Hypothalamus (tissue), 51 donors: Measurements from ENCODE around the gene ATP6V0E1.
A peak's percentile ranks its signal among the peaks of the same experiment; 100 is the strongest.
"Not testable (repeated sequence)": the region's sequence is repeated elsewhere in the genome, so short reads cannot be mapped to it uniquely, and the experiment has no call there.

Experiments used
- DNase-seq, 51 donors: peaks; one replicate each; lab custom pipeline; 2025; lab: John Stamatoyannopoulos, UW

ATP6V0E1 gene

DNA sequence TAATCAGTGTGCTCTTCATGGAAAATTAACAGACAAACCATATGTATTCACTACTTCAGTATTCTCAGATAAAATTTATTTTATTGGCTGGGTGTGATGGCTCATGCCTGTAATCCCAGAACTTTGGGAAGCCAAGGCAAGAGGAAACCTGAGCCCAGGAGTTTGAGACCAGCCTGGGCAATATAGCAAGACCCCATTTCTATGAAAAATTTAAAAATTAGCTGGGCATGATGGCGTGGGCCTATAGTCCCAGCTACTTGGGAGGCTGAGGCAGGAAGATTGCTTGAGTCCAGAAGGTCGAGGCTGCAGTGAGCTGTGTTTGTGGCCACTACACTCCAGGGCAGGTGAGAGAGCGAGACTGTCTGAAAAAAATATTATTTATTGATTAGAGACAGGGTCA, 49.2 kb downstream of the ATP6V0E1 start:
- DNase-seq, result no peak

DNA sequence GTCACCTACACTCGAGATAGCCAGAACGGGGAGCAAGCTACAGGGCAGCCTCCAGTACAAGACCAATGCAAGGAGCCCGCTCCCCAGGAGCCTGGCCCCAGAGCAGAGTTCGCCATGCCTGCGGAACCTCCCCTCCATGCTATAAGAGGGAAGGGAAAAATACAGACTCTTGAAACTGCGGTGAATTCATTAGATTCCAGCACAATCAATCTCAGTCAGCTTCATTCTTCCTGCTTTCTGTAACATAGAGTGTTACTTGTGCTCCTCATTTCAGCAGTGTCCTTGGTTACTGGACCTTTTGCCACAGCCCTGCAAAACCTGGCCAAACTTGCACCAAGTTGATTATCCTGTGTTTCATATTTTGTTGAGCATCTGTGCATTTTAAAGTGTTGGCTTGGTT, 50.4 kb downstream of the ATP6V0E1 start:
- DNase-seq, result no peak

DNA sequence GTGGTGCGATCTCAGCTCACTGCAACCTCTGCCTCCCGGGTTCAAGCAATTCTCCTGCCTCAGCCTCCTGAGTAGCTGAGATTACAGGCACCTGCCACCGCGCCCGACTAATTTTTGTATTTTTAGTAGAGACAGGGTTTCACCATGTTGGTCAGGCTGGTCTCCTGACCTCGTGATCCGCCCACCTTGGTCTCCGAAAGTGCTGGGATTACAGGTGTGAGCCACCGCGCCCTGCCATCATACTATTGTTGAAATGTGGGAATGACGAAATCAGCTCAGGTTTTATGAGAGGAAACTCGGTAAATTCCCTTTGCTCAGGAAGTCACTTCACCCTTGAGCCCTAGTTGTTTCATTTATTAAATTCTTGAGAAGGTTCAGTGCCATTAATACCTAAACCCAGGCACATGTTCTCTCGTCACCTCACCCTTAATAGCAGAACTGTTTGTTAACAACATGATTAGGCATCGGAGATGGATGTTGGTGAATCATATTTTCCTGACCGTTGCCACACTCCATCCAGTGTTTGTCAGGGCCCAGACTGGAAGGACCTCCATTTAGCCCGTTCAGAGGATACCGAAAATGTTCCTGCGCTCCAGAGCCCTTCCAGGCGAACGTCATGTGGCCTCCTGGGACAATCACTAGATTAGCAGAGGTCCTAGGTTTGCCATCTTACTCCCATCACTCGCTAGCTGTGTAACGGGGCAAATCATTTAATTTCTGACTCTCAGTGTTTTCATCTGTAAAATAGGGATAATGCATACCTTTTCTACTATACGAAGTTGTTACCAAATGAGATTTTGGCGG, 52.5 kb downstream of the ATP6V0E1 start:
- no peak for DNase-seq

DNA sequence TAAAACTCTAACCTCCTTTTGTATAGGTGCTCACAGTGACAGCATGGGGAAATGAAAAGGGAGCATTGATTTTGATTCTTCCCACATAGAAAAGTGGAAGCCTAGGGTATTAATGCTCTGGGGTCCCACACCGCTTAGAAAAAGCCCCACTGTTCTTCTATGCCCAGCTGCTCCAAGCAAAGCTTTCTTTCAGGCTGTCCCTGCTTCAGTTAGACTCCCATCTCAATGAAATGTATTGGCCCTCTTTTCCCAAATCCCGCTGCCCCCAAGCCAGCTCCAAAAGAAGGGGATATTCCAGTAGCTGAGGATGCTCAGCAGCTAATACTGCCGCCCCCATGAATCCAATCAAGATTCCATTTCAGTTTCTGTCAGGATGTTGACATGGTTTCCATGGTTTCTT, 55.6 kb downstream of the ATP6V0E1 start:
- DNase-seq, result no peak

DNA sequence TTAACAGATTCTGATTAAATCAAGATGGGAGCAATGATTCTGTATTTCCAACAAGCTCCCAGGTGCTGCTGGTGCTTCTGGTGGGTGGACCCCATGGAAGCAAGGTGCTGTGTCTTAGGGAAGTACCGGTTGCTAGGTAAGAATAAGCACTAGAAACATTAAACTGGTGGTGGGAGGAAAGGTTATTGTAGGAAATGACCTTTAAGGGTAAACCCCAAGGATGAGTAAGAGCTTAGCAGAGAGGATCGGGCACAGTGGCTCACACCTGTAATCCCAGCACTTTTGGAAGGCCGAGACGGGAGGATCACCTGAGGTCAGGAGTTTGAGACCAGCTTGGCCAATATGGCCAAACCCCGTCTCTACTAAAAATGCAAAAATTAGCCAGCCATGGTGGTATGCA, 56.4 kb downstream of the ATP6V0E1 start:
- no peak for DNase-seq

DNA sequence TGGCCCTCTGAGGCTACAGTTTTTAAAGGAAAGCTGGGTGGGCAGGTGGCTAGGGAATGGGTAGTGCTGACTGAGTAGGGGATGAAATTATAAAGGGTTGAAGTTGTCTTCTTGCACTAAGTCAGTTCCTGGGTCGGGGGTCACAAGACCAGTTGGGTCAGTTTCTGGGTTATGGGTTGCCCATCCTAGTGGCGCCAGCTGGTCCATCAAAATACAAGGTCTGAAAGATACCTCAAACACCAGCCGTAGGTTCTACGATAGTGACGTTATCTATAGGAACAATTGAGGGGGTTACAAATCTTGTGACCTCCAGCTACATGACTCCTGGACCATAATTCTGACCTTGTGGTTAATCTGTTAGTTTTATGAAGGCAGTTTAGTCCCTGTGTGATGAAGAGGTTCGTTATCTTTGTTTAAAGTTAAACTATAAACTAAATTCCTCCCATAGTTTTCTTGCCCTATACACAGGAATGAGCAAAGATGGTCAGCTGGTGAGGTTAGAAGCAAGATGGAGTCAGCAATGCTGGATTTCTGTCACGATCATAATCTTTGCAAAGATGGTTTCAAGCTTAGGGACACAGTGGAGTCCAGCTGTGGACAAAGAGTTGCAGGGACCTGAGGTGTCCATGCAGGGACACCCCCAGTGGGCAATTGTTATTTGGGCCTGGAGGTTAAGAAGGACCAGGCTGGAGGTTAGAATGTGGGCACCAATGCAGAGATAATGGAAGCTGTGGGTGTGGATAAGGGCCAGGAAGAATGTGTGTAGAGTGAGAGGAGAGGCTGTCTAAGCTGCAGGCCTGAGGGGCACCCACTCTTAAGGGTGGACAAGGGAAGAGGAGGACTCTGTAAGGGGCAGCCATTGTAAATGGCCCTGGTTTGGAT, 58.6 kb downstream of the ATP6V0E1 start:
- DNase-seq, result no peak

DNA sequence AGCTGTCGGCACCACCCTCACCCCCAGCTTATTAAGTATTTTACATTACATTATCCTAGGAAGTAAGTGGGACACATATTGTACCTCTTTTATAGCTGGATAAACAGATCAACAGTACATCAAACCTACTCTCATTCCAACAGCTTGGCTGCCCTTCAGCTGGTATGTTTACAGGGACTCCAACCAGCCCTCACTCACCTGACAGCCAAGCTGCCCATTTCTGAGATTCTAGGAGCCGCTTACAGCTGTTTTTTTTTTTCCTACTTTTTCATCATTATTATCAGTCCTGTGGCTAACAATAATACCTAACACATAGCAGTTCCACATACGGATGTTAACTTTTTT, 59.2 kb downstream of the ATP6V0E1 start:
- no peak for DNase-seq

DNA sequence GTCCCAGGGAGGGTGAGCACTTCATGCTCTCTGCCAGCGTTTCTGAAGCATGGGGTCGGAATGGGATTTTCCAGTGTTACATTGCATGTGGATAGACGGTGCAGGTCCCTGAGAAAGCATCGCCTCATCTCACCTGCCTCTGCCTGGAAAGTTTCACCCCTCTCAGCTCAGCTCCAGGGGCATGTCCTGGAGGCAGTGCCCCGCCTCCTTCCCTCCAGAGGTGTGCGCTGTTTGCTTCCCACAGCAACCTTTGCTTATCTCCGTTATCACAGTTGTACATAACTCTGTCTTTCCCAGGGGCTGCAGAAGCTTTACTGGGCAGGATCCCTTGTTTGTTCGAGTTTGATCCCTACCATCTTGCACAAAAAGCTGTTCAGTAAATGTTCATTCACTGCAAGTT, 61.9 kb downstream of the ATP6V0E1 start:
- DNase-seq, result no peak

DNA sequence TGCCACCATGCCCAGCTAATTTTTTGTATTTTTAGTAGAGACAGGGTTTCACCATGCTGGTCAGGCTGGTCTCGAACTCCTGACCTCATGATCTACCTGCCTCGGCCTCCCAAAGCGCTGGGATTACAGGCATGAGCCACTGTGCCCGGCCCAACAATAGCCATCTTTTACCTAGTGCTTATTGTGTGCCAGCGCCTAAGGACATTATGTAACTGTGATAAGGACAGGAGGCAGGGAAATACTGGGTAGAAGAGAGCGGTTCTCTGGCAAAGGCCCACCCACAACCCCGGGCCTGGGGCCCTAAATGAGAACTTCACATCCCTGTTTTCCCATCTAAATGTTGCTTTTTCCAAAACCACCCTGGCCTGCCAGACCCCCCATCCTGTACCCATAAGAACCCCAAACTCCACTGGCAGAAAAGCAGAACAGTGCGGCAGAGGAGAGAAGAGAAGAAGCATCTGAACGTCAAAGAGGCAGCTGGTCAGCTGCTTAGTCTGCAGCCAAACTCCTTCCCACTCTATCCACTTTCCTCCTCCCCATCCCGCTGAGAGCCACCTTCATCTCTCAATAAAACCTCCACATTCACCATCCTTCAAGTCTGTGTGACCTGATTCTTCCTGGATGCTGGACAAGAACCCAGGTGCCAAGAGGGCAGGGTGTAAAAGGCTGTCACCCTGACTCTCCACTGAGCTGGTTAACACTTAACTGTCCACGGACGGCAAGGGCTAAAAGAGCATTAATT, 63.7 kb downstream of the ATP6V0E1 start:
- not testable (repeated sequence) for DNase-seq

DNA sequence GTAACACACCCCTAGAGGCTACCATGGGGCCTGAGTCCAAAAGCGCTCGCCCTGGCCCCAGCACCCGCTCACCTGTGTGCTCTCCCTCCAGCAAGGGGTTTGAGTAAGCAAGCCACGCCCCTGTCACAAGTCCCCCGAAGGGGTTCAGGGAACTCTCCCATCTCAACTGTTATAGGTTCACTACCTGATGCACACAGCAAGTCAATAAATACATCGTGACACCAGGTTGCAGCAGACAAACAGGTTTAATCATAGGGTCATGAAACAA, 64.2 kb downstream of the ATP6V0E1 start:
- DNase-seq, result no peak

DNA sequence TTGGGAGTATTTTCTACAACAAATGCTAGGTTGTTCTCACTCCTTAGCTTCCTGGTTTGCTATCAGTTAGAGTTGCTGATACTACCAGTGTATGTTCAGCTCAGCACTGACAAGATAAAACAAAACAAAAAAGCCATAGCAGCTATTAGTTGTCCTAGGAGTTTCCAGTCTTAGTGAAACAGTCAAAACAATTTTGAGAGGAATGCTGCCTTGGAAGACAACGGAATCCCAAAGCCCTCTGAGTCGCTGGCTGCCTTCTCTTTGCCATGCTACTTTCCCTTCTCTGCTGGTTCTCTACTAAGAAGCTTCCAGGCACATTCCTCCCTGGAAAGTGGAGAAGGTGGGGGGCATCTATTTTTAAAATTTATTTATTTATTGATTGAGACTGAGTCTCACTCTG, 67.2 kb downstream of the ATP6V0E1 start:
- no peak for DNase-seq

DNA sequence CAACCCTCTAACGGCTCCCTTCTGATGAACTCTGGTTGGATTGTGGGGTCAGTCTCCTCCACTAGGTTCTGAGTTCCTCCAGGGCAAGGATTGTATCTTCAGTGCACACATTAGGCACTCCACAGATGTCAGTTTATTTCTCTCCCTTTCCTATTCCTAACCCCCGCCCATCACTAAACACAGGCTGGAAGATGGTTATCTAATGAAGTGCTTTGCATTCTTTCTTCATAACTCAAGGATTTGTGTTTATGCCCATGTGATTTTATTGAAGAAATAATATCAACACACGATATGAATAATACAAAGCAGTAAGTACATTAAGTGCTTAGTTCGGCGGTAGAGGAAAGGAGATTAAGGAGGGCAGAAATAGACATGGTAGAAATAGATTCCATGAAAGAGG, 68.2 kb downstream of the ATP6V0E1 start:
- no peak for DNase-seq

DNA sequence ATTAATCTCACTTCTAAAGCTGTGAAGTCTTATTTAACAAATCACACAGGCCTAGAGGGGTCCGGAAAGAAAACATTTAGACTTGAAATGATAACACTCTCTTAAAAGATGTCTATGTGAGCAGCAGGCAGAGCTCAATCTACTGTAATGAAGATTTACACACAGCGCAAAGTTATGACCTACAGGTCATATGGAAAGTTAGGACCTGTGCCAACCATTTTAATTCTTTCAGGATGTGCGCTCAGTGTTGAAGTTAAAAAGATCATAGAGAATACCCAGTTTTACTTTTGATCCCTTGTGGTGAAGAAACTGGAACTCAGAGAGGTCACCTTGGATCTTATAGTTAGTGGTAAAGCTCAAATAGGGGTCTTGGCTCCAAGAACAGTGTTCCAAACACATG, 69.5 kb downstream of the ATP6V0E1 start:
- no peak for DNase-seq

DNA sequence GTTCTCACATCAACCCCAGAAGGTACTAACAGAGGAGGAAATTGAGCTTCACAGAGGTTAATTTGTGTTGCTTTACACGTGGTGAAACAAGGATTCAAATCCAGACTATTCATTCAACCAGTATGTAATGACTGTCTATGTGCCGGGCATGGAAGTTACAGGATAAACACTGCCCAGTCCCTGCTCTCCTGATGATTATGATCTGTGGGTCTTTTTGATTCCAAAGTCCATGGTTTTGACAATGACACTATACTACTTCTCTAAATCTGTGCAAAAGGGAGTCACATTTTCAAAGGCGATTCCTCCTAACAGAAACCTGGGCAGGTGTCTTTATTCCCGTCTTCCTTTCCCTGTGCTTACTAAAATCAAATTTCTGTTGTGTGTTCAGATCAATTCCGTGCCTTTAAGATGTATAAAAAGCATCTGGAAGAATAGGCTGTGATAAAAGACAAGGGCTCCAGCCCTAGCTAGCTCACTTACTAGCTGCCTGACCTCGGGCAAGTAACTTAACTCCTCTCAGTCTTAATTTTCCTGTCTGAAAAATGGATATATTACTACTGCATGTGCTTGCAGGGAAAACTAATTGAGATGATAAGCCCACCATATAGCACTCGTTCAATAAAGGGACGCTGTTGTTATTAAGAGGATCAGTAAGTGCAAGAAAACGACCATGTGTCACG, 71.6 kb downstream of the ATP6V0E1 start:
- DNase-seq, result no peak

DNA sequence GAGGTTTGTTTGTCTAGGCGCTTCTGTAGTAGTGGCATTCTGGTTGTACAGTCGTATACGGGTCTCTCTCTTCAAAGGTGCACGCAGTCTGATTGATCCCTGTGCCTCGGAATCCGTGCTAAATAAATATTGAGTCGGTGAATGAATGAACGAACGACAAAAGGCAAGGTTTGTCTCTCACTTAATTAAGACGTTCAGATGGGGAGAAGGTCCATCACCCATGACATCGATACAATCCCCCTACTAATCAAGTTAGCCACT, 72.1 kb downstream of the ATP6V0E1 start:
- no peak for DNase-seq

DNA sequence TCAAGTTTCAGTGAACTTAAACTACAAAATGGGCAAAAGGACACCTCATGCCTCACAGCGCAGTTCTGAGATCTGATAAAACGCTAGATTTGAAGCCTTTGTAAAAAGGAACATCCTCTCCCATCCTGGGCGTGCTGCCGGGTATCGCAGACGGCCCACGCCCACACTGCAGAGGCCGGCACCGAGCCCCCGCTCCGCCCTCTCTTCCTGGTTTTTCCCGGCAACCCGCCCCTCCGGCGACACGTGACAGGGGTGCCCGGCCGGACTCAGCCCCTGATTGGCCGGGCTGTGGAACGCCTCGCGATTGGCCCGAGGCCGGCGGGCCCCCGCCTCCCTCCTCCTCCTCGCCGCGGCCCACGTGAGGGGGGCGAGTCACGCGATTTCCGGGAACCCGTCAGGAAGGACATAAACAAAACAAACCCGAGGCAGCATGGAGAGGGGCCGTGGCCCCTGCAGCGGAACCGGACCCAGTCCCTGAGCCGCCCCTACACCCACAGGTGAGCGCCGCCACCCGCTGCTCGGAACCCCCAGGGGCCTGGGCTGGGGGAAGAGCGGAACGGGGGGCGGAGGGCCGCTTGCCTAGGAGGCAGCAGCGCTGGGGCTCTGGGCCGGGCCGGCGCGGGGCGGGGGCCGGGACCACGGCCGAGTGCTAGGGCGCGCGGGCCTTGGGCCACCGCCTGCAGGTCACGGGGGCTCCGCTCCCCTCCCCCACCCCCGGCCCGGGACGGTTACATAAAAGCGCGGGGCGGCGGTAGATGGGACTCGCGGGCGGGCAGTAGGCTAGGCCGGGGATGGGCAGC, 72.6 kb downstream of the ATP6V0E1 start, which contains the start of gene CREBRF:
Gene CREBRF, plus strand, starts transcription at position 370 of the 800 bp plus-strand sequence. CDS start 24,424 bp downstream, outside the sequence.
- DNase-seq, result peak; percentile 81 to 98 (median 95)

DNA sequence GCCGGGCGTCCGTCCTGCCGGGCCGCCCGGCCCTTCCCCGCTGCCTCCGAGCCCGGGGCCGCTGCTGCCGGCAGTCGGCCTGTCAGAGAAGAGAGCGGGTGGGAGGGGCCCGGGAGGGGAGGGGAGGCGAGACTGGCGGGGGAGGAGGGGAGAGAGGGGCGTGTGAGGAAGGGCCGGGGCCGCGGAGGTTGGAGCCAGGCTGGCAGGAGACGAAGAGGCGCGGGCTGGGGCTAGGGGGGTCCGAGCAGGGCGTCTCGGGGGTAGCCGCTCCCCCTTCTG, 73.2 kb downstream of the ATP6V0E1 start:
- peak in 14 of 51 donors; percentile 70 to 97 (median 88) for DNase-seq

DNA sequence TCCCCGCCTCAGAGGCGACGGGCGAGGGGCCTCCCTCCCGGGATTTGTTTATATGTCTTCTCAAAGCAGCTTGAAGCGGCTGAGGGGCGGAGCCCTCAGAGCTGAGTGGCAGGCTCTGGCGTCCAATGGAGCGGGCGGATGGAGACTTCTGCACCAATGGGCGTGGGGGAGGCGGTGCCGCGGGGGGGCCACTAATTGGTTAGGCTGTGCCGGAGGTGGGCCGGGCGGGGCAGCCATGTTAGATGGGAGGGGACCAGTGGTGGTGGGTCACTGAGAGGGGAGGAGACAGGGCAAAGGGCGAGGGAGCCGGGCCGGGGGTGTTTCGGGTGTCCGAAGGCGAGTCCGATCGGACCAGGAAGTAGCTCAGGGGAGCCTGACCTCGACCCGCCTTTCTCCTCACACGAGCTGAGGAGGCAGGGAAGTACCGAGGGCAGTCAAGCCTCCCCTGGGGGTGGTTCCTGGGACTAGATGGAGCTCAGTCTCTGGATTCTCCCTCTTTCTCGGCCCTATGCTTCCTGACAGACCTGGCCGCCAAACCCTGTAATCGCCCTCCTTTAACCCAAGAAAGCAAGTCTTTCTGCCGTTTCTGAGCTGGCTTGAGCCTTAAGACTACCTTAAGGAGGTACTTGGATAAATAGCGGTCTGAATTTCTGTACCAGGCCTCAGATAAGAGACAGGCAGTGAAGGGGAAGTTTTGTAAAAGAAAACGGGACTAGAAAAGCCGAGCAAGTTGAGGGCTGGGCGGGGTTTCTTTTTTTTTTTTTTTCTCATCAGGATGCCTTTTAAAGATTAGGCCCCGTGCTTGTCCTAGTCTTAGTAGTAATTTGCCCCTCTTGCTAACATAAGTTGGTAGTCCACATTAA, 73.7 kb downstream of the ATP6V0E1 start:
- peak; percentile 83 to 99 (median 97) for DNase-seq

DNA sequence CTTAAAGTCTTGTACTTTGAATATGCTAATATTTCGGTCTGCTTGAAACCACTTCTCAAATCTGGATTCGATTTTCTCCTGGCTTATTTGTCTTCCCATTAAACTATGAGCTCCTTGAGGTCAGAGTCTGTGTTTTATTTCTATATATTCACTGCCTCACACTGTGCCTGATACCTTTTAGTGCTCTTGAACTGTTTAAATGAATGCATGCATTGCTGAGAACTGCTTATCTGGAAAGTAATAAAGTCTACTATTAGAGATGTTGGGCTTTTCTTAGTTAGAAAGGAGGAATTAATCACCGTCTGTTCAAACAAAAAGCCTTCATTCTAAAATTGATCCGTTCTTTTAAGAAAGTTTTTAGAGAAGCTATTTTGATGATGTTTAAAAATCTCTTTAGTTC, 78.6 kb downstream of the ATP6V0E1 start:
- no peak for DNase-seq

DNA sequence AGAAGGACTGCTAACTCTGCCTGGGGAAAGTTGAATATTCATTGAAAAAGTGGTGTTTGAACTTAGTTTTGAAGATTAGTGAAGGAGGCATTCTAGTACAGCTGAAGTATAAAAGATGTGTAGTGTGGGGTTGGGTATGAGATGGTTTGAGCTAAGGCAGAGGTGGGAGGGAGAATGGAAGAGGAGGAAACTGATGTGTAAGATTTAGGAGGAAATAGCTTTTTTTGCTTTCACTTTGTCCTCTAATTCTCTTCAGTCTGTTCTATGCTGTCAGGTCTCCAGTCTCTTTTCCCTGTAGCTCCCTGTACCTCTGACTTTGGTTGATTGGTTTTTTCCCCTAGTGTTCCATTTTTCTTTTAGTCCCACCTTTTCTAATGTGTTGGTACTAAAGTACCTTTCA, 81.6 kb downstream of the ATP6V0E1 start:
- no peak for DNase-seq
